Measurements from ENCODE around the gene FAF1.

DNA sequence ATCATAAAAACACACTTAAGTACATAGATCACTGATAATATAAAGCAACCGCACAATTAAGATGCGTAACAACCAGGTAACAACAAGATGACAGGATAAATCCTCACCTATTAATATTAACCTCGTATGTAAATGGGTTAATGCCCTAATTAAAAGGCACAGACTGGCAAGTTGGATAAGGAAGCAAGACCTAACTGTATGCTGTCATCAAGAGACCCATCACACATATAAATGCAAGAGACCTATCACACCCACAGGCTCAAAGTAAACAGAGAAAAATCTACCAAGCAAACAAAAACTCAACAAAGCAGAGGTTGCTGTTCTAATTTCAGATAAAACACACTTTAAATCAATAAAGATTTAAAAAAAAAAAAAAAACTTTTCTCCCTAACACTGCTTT is 151.8 kb downstream of the FAF1 start:
- TF ChIP-seq, protein P1, sequence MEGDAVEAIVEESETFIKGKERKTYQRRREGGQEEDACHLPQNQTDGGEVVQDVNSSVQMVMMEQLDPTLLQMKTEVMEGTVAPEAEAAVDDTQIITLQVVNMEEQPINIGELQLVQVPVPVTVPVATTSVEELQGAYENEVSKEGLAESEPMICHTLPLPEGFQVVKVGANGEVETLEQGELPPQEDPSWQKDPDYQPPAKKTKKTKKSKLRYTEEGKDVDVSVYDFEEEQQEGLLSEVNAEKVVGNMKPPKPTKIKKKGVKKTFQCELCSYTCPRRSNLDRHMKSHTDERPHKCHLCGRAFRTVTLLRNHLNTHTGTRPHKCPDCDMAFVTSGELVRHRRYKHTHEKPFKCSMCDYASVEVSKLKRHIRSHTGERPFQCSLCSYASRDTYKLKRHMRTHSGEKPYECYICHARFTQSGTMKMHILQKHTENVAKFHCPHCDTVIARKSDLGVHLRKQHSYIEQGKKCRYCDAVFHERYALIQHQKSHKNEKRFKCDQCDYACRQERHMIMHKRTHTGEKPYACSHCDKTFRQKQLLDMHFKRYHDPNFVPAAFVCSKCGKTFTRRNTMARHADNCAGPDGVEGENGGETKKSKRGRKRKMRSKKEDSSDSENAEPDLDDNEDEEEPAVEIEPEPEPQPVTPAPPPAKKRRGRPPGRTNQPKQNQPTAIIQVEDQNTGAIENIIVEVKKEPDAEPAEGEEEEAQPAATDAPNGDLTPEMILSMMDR (IDR thresholded peaks at IDR 0.05): no peak
- no peak for TF ChIP-seq POLR2A (IDR thresholded peaks at IDR 0.05)
